Thoracic aorta (tissue), 2 donors: Measurements from ENCODE around the gene SUSD2. TPM values are rescaled to one million over a fixed set of nuclear protein-coding genes. Genes with fewer than 3 reads are reported as not detected.

ENCODE experiments used
- ATAC-seq: fragments of 150-250 bp; one replicate; pipeline ENCODE4 v1.8.0; 2017; ENCODE audit warnings: low read depth; ENCODE audit not compliant: insufficient number of reproducible peaks, low FRiP score
- DNase-seq: peaks from one replicate; pipeline ENCODE4 v3.0.0-alpha.2; 2020; ENCODE audit warnings: low spot score
- H3K27ac ChIP-seq, 2 donors: fragments of 200-600 bp; sonication (generic); 1 replicate in 1 of 2; 2 replicates in 1 of 2; pipeline ENCODE4 v1.5.1; 2016; ENCODE audit warnings: mild to moderate bottlenecking in 2 of 2, moderate library complexity in 2 of 2
- H3K27me3 ChIP-seq: fragments of 200-600 bp; sonication (generic); replicated peaks from 2 replicates; pipeline ENCODE4 v1.6.0; 2016; ENCODE audit warnings: mild to moderate bottlenecking; ENCODE audit not compliant: insufficient read depth
- H3K36me3 ChIP-seq: fragments of 200-600 bp; sonication (generic); one replicate; pipeline ENCODE4 v1.5.1; 2016
- H3K4me1 ChIP-seq, 2 donors: fragments of 200-600 bp; sonication (generic); 1 replicate in 1 of 2; 2 replicates in 1 of 2; pipeline versions ENCODE4 v1.5.1 to v1.6.0; 2016; ENCODE audit warnings: low read depth in 2 of 2, mild to moderate bottlenecking in 1 of 2; ENCODE audit not compliant: control insufficient read depth in 1 of 2
- H3K4me3 ChIP-seq: fragments of 200-600 bp; sonication (generic); 2 replicates; pipeline ENCODE4 v1.5.1; 2016; ENCODE audit warnings: mild to moderate bottlenecking
- H3K9me3 ChIP-seq: fragments of 200-600 bp; sonication (generic); 2 replicates; pipeline ENCODE4 v1.5.1; 2016
- CTCF ChIP-seq: fragments of 200-600 bp; sonication (generic); IDR thresholded peaks from one replicate; pipeline ENCODE4 v1.5.1; 2019; ENCODE audit warnings: antibody characterized with exemption
- total RNA-seq, 2 donors: library from RNA; depleted of rRNA; stranded (reverse); fragments of >200 nt; gene quantifications; one replicate each; pipeline versions ENCODE4 v1.1.0 to v1.2.3, GENCODE V29; 2016

The SUSD2 gene
- total RNA-seq, 2 donors from 2014 or later, result 16.8 to 43.2 TPM

- Histone ChIP-seq H3K27ac (peak overlapping the region; percentile 69 to 73), H3K27me3 (no peaks in the 10 kb centered on the region), H3K4me1 (peaks cover 39 to 65% of the 10 kb centered on the region in 2 donors), H3K4me3 (peak overlapping the region; percentile 95), H3K9me3 (no peaks in the 10 kb centered on the region), H3K36me3 (no peaks in the 10 kb centered on the region)
- DNase-seq (peak; percentile 65), ATAC-seq (peak; percentile 63)
- TF ChIP-seq CTCF, result peak; percentile 87
Observed at GRCh38 chr22:24156913-24157821, 24.1 kb upstream of the SUSD2 start.

GRCh38 chr22:24157822-24158135 lies 23.5 kb upstream of the SUSD2 start:
- DNase-seq (peak; percentile 65), ATAC-seq (no peak)
- peak; percentile 44 for TF ChIP-seq CTCF
- Histone ChIP-seq H3K36me3 (no peaks in the 10 kb centered on the region), H3K27me3 (no peaks in the 10 kb centered on the region), H3K27ac (peak overlapping the region; percentile 69 to 73), H3K9me3 (no peaks in the 10 kb centered on the region), H3K4me1 (peaks cover 43 to 72% of the 10 kb centered on the region in 2 donors), H3K4me3 (peak overlapping the region; percentile 95)

GRCh38 chr22:24159650-24160049 lies 21.6 kb upstream of the SUSD2 start:
- ATAC-seq, result no peak
- Histone ChIP-seq H3K4me3 (no peak overlapping the region), H3K36me3 (peaks cover 9% of the 10 kb centered on the region), H3K4me1 (peaks cover 43 to 82% of the 10 kb centered on the region in 2 donors), H3K27me3 (no peaks in the 10 kb centered on the region), H3K27ac (peak overlapping the region in 1 of 2 donors; percentile 69), H3K9me3 (no peaks in the 10 kb centered on the region)
- no peak for TF ChIP-seq CTCF
- no peak for DNase-seq

GRCh38 chr22:24160546-24160945 lies 20.7 kb upstream of the SUSD2 start:
- no peak for ATAC-seq
- H3K27me3 ChIP-seq, result no peaks in the 10 kb centered on the region
- peak overlapping the region; percentile 63 to 69 for H3K27ac ChIP-seq
- no peak for DNase-seq
- H3K9me3 ChIP-seq, result no peaks in the 10 kb centered on the region
- H3K4me3 ChIP-seq, result no peak overlapping the region
- peaks cover 18% of the 10 kb centered on the region for H3K36me3 ChIP-seq
- peaks cover 37 to 73% of the 10 kb centered on the region in 2 donors for H3K4me1 ChIP-seq
- TF ChIP-seq CTCF, result no peak

GRCh38 chr22:24161485-24161884 lies 19.8 kb upstream of the SUSD2 start:
- ATAC-seq (no peak), DNase-seq (no peak)
- peaks cover 37 to 71% of the 10 kb centered on the region in 2 donors for H3K4me1 ChIP-seq
- no peaks in the 10 kb centered on the region for H3K9me3 ChIP-seq
- TF ChIP-seq CTCF, result no peak
- H3K36me3 ChIP-seq, result peaks cover 27% of the 10 kb centered on the region
- no peaks in the 10 kb centered on the region for H3K27me3 ChIP-seq
- H3K4me3 ChIP-seq, result no peak overlapping the region
- H3K27ac ChIP-seq, result peak overlapping the region; percentile 63 to 69
